GM06990 (cell line): ENCODE data around the gene ABCC4.

Experiments
- DNase-seq: peaks from one replicate; pipeline ENCODE4 v3.0.0-alpha.2; 2011; ENCODE audit not compliant: insufficient read length; ENCODE audit errors: extremely low read depth
- H3K27me3 ChIP-seq: replicated peaks from 2 replicates; pipeline ENCODE4 v1.6.0; 2011; ENCODE audit warnings: low read length; ENCODE audit not compliant: control insufficient read depth, insufficient read depth
- H3K36me3 ChIP-seq: 2 replicates; pipeline ENCODE4 v1.5.1; 2011; ENCODE audit warnings: low read length; ENCODE audit not compliant: control insufficient read depth, insufficient read depth
- H3K4me3 ChIP-seq: replicated peaks from 2 replicates; pipeline ENCODE4 v1.5.1; 2011; ENCODE audit warnings: low read depth, mild to moderate bottlenecking, control low read depth, low read length
- TF ChIP-seq, protein P1 (sequence below): IDR thresholded peaks from 2 replicates; pipeline ENCODE4 v1.5.1; 2011; ENCODE audit warnings: low read length, control low read depth, mild to moderate bottlenecking, inconsistent platforms; ENCODE audit not compliant: insufficient read depth, poor library complexity, severe bottlenecking

The ABCC4 gene

DNA sequence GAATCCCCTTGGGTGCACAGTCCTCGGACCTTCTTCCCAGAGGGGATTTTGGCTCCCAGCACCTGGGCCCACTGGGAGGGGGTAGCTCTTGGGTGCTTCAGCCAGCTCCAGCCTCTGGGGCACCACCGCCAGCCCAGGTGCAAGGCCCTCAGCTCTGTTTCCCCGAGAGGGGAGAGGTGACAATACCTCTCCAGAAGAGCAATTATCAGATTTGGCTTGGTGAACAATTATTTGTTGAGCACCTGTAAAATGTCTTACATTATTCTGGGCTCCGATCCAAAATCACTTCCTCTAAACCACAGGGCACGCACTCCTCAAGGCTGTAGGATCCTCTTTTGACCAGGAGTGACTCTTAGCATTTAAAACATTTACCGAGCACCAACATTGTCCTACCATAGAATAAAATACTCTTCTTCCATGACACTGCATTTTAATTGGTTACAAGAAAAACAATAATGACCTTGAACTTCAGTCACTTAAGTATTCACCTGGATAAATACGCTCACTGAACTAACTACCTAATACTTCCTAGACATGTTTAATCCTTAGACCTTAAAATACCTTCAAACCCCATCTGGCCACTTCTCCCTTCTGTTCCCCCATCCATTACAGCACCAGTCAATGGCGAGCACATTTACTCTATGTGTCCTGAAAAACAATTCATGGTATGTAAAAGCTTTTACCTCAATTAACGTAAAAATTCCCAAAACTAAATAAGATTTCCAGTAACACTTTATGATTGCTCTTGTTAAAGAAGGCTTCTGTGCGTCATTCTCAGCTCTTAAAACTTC lies 54.8 kb downstream of the ABCC4 start:
- no peak for DNase-seq
- Histone ChIP-seq H3K27me3 (no peaks in the 10 kb centered on the region), H3K4me3 (no peak overlapping the region), H3K36me3 (peaks cover 4% of the 10 kb centered on the region)
- TF ChIP-seq, protein P1, sequence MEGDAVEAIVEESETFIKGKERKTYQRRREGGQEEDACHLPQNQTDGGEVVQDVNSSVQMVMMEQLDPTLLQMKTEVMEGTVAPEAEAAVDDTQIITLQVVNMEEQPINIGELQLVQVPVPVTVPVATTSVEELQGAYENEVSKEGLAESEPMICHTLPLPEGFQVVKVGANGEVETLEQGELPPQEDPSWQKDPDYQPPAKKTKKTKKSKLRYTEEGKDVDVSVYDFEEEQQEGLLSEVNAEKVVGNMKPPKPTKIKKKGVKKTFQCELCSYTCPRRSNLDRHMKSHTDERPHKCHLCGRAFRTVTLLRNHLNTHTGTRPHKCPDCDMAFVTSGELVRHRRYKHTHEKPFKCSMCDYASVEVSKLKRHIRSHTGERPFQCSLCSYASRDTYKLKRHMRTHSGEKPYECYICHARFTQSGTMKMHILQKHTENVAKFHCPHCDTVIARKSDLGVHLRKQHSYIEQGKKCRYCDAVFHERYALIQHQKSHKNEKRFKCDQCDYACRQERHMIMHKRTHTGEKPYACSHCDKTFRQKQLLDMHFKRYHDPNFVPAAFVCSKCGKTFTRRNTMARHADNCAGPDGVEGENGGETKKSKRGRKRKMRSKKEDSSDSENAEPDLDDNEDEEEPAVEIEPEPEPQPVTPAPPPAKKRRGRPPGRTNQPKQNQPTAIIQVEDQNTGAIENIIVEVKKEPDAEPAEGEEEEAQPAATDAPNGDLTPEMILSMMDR = no peak

DNA sequence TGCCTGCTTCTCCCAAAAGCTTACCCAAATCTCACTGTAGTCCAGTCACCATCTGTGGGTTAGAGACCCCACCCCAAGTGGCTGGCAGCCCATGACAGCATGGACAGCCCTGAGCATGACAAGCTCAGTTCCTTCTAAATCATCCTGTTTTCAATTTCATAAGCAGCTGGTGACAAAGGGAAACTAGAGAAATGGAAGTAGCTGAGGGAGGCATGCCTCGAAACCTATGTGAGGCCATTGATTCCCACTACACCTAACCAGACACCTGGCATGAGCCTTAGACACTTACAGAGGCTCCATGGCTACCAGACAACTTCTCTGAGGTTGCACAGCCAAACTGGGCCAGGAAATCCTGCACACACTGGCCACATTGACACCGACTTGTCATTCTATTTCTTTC lies 56.2 kb downstream of the ABCC4 start:
- DNase-seq = no peak
- TF ChIP-seq, protein P1 = no peak
- Histone ChIP-seq H3K27me3 (no peaks in the 10 kb centered on the region), H3K4me3 (no peak overlapping the region), H3K36me3 (peaks cover 4% of the 10 kb centered on the region)

DNA sequence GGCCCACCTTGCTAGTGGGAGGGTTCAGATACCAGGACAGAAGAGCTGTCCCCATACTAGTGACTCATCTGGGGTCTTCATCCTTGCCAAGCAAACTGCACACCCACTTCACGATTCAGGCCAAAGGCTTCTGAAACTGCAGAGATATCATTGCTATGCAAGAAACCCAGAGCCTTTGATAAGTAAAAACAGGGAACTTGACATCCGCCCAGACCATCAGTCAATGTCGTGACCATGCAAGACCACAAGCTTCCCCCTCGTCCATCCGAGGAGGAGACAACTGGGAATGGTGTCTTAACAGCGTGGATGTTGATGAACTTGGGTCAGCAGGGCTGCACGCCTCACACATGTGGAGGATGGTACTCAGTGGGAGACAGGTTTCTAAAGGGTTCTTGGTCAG lies 58.0 kb downstream of the ABCC4 start:
- Histone ChIP-seq H3K27me3 (no peaks in the 10 kb centered on the region), H3K4me3 (no peak overlapping the region), H3K36me3 (peaks cover 4% of the 10 kb centered on the region)
- DNase-seq = no peak
- TF ChIP-seq, protein P1 = no peak

DNA sequence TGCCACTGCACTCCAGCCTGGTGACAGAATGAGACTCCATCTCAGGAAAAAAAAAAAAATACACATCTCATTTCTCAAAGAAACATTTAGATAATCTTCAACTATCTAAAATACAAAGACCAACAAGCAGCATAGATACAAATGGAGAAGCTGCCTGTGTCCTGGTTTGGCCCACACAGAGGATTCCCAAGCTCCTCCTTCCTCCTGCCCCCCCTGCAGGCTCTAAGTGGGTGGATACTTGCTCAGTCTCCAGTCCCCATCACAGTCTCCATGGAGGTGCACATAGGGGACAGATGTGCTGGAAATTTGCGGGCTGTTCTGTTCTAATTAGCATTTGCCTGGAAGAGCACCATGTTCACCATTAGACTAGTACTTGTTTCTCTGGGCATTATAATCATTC lies 59.9 kb downstream of the ABCC4 start:
- Histone ChIP-seq H3K36me3 (peaks cover 4% of the 10 kb centered on the region), H3K4me3 (no peak overlapping the region), H3K27me3 (no peaks in the 10 kb centered on the region)
- no peak for DNase-seq
- TF ChIP-seq, protein P1 = no peak

DNA sequence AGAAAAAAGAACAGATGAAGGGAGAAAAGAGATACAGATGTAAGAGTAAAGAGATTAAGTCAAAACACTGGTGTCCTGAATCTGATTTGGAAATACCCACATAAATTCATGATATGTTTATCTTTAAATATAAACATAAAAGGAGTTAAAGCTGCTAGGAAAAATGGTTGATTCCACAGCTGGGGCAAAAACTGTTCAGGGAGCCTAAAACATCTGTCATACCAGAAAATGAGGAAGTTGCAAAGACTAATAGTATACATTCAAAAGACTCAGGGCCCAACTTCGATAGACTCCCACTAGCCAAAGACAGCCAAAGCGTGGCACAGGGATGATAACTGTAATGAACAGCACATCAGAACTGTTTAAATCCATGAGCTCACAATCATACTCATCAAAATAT lies 62.0 kb downstream of the ABCC4 start:
- H3K4me3 ChIP-seq = no peak overlapping the region
- TF ChIP-seq, protein P1 = no peak
- no peaks in the 10 kb centered on the region for H3K27me3 ChIP-seq
- no peak for DNase-seq
- no peaks in the 10 kb centered on the region; the same call in 1 of the 2 replicates for H3K36me3 ChIP-seq

DNA sequence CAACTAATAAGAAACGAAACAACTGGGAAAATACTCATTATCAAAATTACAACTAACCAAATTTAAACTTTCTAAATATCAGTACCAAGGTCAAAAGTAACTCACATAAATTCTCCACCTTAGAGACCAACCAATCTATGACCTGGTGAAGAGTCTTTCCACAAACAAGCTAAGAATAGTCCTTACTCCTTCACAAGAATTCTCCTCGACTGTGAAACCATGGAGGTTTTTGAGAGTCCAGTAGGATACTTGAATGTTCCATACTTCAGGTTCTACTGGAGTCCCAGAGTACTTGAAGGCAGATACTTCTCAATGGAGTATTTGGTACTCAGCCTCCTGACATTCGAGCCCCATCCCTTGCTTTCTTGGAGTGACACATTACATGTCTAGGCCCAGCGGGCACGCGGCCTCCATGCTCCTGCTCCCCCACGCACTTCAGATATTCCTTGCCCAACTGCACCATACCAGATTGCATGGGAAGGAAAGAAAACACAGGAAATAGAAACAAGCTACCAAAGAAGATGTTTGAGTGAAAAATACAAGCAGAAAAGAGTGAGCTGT lies 63.9 kb downstream of the ABCC4 start:
- Histone ChIP-seq H3K36me3 (no peaks in the 10 kb centered on the region; the same call in 1 of the 2 replicates), H3K27me3 (no peaks in the 10 kb centered on the region), H3K4me3 (no peak overlapping the region)
- TF ChIP-seq, protein P1 = no peak
- DNase-seq = no peak
